ENCODE results near the gene GUK1. TPM values are rescaled to one million over a fixed set of nuclear protein-coding genes. Genes with fewer than 3 reads are reported as not detected.
A peak's percentile ranks its signal among the peaks of the same experiment; 100 is the strongest.

GUK1 gene, protein sequence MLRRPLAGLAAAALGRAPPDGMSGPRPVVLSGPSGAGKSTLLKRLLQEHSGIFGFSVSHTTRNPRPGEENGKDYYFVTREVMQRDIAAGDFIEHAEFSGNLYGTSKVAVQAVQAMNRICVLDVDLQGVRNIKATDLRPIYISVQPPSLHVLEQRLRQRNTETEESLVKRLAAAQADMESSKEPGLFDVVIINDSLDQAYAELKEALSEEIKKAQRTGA
- total RNA-seq (2014; rRNA removed; shearing (Covaris generic)): 197 and 201 TPM in 2 replicates
- total RNA-seq (2022): 131 and 154 TPM in 2 replicates
- Bru-seq, nascent RNA: percentile 62 among the genes with signal in this experiment
- percentile 76 among the genes with signal in this experiment for BruChase-seq, experiment 1, labeled RNA remaining after a 6-hour chase
- BruChase-seq, experiment 2, labeled RNA remaining after a 2-hour chase: percentile 72 among the genes with signal in this experiment
- long read RNA-seq, transcript GUK1-210 (8 exons, 990 nt): major isoform, 125 of 311 reads
- long read RNA-seq, transcript GUK1-201 (9 exons, 1,084 nt): minor isoform, 44 of 311 reads
- long read RNA-seq, transcript GUK1-208 (7 exons, 842 nt): minor isoform, 9 of 311 reads
- long read RNA-seq, partial matches to known transcripts: 17 of 311 reads
- long read RNA-seq, other reads (novel, unspliced or antisense): 107 of 311 reads

DNA sequence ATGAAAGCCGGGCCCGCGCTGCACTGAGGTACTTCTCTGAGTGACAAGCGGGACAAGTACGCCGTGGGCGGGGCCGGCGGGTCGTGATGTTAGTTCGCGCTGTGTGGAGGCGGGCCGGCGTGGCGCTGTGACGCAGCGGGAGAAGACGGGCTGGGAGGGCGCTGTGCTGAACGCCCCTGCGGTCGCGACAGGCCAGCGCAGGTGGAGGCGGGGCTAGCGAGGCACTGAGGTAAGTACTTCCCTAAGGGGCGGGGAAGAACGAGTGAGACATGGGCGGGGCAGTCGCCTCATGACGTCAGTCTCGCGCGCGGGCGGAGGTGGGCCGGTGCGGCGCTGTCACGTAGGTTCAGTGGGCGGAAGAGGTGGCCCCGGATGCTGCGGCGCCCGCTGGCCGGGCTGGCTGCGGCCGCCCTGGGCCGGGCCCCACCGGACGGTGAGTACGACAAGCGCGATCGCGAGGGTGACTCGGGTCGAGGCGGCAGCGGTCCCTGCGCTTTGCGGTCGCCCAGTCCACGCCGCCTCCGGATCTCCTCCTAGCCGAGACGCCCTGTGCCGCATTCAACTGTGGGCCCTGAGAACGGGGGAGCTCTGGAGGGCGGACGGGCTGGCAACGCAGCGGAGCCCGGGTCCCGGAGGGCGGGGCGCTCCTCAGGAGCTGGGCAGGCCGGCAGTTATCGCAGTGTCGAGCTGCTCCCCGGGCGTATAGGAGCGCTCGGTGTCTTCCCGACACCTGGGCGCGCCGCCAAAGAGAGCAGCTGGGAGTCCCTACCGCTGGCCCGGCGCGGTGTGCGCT lies at the start of gene GUK1:
GUK1 (plus strand) TSS at position 349 of the 793 bp plus-strand sequence; CDS start at position 373, 24 bp downstream.
- Histone ChIP-seq H3K36me3 (ENCODE audit: insufficient read depth, low read length) (peaks cover 25% of the 10 kb centered on the region; the same call in 1 of the 2 replicates), H4K20me1 (ENCODE audit: insufficient read depth, low read length) (peaks cover 16% of the 10 kb centered on the region; the same call in 1 of the 2 replicates), H3K79me2 (ENCODE audit: insufficient read depth, low read depth, low read length) (peaks cover 47% of the 10 kb centered on the region), H3K9me3 (ENCODE audit: low read length) (no peaks in the 10 kb centered on the region), H2AFZ (ENCODE audit: low read length) (peak within 1 kb of the TSS; percentile 79), H3K27ac (ENCODE audit: low read depth, low read length, poor library complexity, severe bottlenecking) (peak within 1 kb of the TSS; percentile 79), H3K4me3 (ENCODE audit: low read depth, low read length, poor library complexity, severe bottlenecking) (peak within 1 kb of the TSS; percentile 92), H3K4me1 (ENCODE audit: insufficient read depth, low read length, poor library complexity, severe bottlenecking) (peaks cover 77% of the 10 kb centered on the region), H3K9me2 (ENCODE audit: insufficient read depth, low read length) (no peaks in the 10 kb centered on the region), H3K4me2 (ENCODE audit: low read length) (peak within 1 kb of the TSS; percentile 99)
- intact Hi-C loops (cut with micrococcal nuclease; ENCODE audit: unreplicated experiment): loop anchor here (1.0 to 10.0 kb wide), 4 partner anchors 37 to 317 kb away; partner anchors contain the start of genes C1orf35 and TRIM11
- ChIA-PET POLR2A (interaction anchor here (0.6 to 1.3 kb wide), 5 partner anchors 14 to 1465 kb away, joined by 3 to 5 read pairs (median 3); partner anchors contain the start of gene IBA57), CTCF (ENCODE audit: unreplicated experiment) (no interaction called here)
- no peak for TF ChIP-seq EZH2phosphoT487 (IDR thresholded peaks at IDR 0.05; ENCODE audit: borderline replicate concordance, low read depth, low read length)
- TF ChIP-seq, protein P1, sequence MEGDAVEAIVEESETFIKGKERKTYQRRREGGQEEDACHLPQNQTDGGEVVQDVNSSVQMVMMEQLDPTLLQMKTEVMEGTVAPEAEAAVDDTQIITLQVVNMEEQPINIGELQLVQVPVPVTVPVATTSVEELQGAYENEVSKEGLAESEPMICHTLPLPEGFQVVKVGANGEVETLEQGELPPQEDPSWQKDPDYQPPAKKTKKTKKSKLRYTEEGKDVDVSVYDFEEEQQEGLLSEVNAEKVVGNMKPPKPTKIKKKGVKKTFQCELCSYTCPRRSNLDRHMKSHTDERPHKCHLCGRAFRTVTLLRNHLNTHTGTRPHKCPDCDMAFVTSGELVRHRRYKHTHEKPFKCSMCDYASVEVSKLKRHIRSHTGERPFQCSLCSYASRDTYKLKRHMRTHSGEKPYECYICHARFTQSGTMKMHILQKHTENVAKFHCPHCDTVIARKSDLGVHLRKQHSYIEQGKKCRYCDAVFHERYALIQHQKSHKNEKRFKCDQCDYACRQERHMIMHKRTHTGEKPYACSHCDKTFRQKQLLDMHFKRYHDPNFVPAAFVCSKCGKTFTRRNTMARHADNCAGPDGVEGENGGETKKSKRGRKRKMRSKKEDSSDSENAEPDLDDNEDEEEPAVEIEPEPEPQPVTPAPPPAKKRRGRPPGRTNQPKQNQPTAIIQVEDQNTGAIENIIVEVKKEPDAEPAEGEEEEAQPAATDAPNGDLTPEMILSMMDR (conservative IDR thresholded peaks at IDR 0.05; ENCODE audit: low read length): 0 out of 2 replicates have a peak, but pooled peaks have one; percentile 20
- BruUV-seq (replicated peaks): TSS peak; percentile 73
- DNase-seq (ENCODE audit: low spot score): peak; percentile 100

DNA sequence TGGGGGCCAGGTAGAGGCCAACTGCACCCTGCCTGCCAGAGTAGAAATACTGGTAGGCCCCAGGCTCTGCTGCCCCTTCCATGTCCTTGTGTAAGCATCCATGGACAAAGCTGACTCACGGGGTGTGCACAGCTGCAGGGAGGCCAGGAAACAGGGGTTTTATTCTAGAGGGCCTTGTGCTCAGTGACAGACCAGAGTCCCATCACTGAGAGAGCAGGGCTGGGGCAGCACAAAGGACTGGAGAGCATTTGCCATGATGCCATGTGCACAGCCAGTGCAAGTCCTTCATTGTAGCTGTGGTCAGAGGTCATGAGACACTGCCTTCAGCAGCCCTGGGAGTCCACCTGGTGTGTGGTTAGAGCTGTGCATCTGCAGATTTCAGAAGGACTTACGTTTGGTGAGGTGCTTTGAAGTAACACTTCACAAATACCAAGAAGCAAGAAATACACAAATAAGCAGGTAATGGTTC lies 49.4 kb upstream of the GUK1 start:
- Histone ChIP-seq H3K27ac (ENCODE audit: low read depth, low read length, poor library complexity, severe bottlenecking) (no peak overlapping the region), H3K9me3 (ENCODE audit: low read length) (peaks cover 25% of the 10 kb centered on the region), H3K9me2 (ENCODE audit: insufficient read depth, low read length) (no peaks in the 10 kb centered on the region), H3K4me1 (ENCODE audit: insufficient read depth, low read length, poor library complexity, severe bottlenecking) (peaks cover 48% of the 10 kb centered on the region), H3K79me2 (ENCODE audit: insufficient read depth, low read depth, low read length) (peaks cover 100% of the 10 kb centered on the region), H4K20me1 (ENCODE audit: insufficient read depth, low read length) (peaks cover 67% of the 10 kb centered on the region), H3K4me2 (ENCODE audit: low read length) (no peak overlapping the region; the same call in 1 of the 2 replicates), H3K36me3 (ENCODE audit: insufficient read depth, low read length) (peaks cover 94% of the 10 kb centered on the region), H3K4me3 (ENCODE audit: low read depth, low read length, poor library complexity, severe bottlenecking) (no peak overlapping the region), H2AFZ (ENCODE audit: low read length) (no peak overlapping the region)
- TF ChIP-seq EZH2phosphoT487 (IDR thresholded peaks at IDR 0.05; ENCODE audit: borderline replicate concordance, low read depth, low read length): no peak
- TF ChIP-seq, protein P1 (conservative IDR thresholded peaks at IDR 0.05; ENCODE audit: low read length): no peak
- ChIA-PET POLR2A (interaction anchor here (0.7 kb wide), 1 partner anchor 9 kb away, joined by 3 read pairs; no protein-coding TSS in a partner anchor), CTCF (ENCODE audit: unreplicated experiment) (no interaction called here)
- DNase-seq (ENCODE audit: low spot score): no peak
- BruUV-seq (replicated peaks): no TSS peak
- intact Hi-C loops (cut with micrococcal nuclease; ENCODE audit: unreplicated experiment): no loop called here
